T-helper 17 cell (primary cell): ENCODE data around the gene BCL2. TPM values are rescaled to one million over a fixed set of nuclear protein-coding genes. Genes with fewer than 3 reads are reported as not detected.

ENCODE experiments used
- ATAC-seq: fragments of 150-1000 bp; cut with Tn5 transposase; 2 replicates; pipeline ENCODE4 v1.10.0; 2021; ENCODE audit warnings: mild to moderate bottlenecking, moderate library complexity
- DNase-seq, 3 donors: peaks; one replicate each; pipeline versions ENCODE4 v3.0.0 to v3.0.0-alpha.2; 2020 to 2021
- H3K9me3 ChIP-seq: one replicate; pipeline ENCODE4 v1.7.0; 2013; ENCODE audit warnings: low read length, mild to moderate bottlenecking; ENCODE audit not compliant: control insufficient read depth, poor library complexity, severe bottlenecking
- H3K27ac Mint-ChIP-seq: one replicate; pipeline ENCODE4 v1.8.0; 2022; ENCODE audit warnings: mild to moderate bottlenecking, moderate library complexity, mixed read lengths
- H3K27me3 Mint-ChIP-seq: one replicate; pipeline ENCODE4 v1.8.0; 2022; ENCODE audit warnings: mixed read lengths
- H3K36me3 Mint-ChIP-seq: one replicate; pipeline ENCODE4 v1.8.0; 2022; ENCODE audit warnings: low read depth, mixed read lengths
- H3K4me1 Mint-ChIP-seq: one replicate; pipeline ENCODE4 v1.8.0; 2022; ENCODE audit warnings: mild to moderate bottlenecking, mixed read lengths
- H3K4me3 Mint-ChIP-seq: one replicate; pipeline ENCODE4 v1.8.0; 2022; ENCODE audit warnings: mild to moderate bottlenecking, moderate library complexity, mixed read lengths
- total RNA-seq, 4 donors: library from RNA in 2 of 4; stranded (reverse) in 2 of 4; gene quantifications; one replicate each; pipeline ENCODE4 v1.2.3 and lab custom pipeline; 2022 to 2026

The BCL2 gene
- total RNA-seq, 2 donors from 2014 or later = 134 to 136 TPM

DNA sequence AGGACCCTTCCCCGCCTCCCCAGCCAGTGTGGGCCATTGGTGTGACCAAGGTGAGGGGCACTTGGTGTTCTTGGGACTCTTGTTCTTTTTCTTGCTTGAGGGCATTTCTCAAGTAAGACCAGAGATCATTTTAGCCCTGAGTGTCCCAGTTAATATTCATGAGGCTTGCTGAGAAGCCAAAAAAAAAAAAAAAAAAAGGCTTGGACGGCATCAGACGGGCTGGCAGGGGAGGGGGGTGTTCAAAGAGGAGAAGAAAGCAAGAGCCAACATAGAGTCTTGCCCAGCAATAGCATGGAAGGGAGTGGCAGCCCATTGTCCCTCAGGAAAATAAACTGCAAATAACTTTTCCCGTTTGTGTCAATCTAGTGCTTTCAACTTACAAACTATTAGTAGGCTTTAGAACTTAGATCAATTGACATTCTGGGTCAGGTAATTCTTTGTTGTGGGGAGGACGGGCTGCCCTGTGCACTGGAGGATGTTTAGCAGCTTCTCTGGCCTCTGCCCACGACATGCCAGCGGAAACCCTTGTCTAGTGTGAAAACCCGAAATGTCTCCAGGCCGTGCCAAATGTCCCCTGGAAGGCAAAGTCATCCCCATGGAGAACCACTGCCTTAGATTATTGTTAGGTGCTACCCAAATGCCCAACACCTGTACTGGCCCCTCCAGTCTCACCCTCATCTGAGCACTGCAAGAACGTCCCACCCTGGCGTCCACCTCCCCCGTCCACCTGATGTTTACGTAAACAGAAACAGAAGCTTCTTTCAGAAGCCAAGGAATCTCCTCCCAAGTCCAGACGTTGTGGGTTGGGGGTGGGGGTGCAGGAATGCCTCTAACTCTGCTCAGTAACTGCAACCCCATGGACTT is 163.4 kb downstream of the BCL2 start:
- Mint-ChIP-seq H3K4me1 (peaks cover 89% of the 10 kb centered on the region), H3K27me3 (no peaks in the 10 kb centered on the region), H3K36me3 (peaks cover 4% of the 10 kb centered on the region), H3K4me3 (peak overlapping the region; percentile 94), H3K27ac (peak overlapping the region; percentile 100)
- H3K9me3 ChIP-seq = no peaks in the 10 kb centered on the region
- no peak for DNase-seq
- ATAC-seq = no peak

DNA sequence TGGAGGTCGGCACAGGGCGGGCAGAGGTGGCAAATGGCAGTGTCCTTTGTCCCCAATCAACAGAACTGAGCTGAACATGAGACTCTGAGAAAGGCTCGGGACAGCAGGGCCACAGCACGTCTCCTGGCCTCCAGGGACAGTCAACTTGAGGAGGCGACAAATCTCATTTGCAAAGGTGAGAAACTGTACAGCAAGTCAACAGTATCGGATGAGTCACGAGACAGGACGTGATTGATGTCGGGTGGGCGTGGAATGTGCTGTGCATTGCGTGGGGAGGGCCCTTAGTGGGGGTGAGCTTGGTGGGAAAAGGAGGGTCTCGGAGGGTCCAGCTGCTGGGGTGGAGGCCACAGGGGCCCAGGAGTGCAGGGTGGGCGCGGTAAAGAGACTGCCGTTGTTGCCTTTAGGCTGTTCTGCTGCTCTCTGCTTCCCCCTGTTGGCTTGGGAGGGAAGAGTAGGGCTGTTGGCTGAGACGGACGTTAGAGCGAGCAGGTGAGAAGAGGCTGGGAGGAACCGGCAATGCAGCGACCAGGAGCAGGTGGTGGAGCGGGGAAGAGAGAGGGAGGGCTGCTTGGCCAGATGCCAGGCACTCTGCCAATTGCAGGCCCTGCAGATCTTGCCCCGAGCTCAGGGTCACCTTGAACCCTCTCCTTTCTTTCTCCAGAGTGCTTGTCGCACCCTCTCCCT is 164.3 kb downstream of the BCL2 start:
- H3K27ac Mint-ChIP-seq = peak overlapping the region; percentile 100
- ATAC-seq = peak; percentile 71
- peaks cover 87% of the 10 kb centered on the region for H3K4me1 Mint-ChIP-seq
- H3K36me3 Mint-ChIP-seq = peaks cover 4% of the 10 kb centered on the region
- H3K27me3 Mint-ChIP-seq = no peaks in the 10 kb centered on the region
- H3K4me3 Mint-ChIP-seq = peak overlapping the region; percentile 94
- H3K9me3 ChIP-seq = no peaks in the 10 kb centered on the region
- DNase-seq = peak; percentile 54 to 81 (median 63)

DNA sequence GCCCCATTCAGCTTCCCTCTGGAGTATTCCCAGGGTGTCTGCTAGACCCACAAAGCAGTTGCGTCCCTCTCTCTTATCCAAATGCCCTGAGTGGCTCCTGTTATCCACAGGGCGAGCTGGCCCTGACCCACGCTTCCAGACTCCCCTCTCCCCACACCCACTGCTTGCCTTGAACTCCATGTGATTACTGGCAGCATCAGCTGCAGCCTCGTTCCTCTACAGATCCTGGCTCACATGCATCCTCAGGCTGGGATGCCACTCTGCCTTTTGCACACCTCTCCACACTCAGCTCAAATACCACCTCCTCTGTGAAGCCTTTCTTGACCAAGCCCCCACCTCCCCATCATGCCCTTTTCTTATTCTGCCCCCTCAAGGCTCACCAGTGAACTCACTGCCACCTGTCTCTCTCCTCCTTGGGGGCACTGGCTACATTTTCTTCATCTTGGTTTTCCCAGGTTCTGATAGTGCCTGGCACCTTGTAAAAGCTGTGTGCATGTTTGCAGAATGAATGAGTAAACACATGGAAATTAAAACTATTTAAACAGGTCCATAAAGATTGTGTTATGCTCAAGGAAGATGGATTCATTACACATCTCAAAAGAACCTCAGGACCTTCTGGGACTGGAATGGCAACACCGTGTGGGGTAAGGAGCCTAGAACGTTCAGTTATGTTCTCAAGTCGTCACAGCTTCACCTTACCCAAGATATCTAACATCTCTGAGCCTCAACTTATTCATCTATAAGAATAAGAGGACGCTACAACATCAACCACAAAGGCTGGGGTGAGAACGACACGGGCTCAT is 165.0 kb downstream of the BCL2 start:
- Mint-ChIP-seq H3K36me3 (peaks cover 4% of the 10 kb centered on the region), H3K27me3 (no peaks in the 10 kb centered on the region)

DNA sequence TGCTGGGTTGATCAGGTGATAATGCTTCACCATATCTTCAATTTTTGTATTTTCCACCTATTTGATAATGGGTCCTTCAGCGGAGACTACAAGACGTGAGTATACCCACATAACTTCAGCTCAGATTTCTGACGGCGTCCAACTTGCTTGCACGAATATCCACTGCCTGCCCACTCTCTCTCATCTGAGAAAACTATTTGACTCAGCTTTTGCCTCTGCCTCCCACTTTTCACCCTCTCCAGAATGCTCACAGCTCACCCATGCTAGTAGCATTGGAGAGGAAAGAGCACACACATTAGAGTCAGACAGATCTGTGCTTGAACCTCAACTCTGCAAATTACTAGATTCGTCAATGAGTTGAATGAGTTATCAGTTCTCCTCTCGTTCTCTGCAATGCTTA is 166.8 kb downstream of the BCL2 start:
- DNase-seq = no peak
- Mint-ChIP-seq H3K36me3 (no peaks in the 10 kb centered on the region), H3K27me3 (no peaks in the 10 kb centered on the region), H3K4me1 (peaks cover 66% of the 10 kb centered on the region), H3K4me3 (peak overlapping the region; percentile 83), H3K27ac (peak overlapping the region; percentile 100)
- no peak for ATAC-seq
- no peaks in the 10 kb centered on the region for H3K9me3 ChIP-seq

More for the DNA sequence above, 165.0 kb downstream of the BCL2 start:
- H3K27ac Mint-ChIP-seq = peak overlapping the region; percentile 100
- no peak for DNase-seq
- ATAC-seq = no peak
- H3K4me1 Mint-ChIP-seq = peaks cover 81% of the 10 kb centered on the region
- no peaks in the 10 kb centered on the region for H3K9me3 ChIP-seq
- H3K4me3 Mint-ChIP-seq = peak overlapping the region; percentile 94

DNA sequence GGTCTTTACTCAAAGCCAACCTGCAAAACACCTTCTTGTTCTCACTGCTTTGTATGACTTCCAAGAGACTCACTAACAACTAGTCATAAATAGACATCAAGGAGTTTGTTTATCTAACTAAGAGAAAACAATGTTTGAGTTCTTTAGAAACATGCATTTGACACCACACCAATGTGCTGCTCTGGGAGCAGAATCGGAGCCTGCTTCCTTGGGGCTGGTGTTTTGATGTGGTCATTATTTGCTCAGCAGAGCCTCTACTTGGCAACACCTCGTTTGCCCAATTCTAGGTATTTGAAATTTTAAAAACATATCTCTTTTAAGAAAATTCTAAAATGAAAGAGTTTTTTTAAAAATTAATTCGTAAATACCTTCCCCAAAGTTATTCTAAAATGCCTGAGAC is 167.5 kb downstream of the BCL2 start:
- H3K9me3 ChIP-seq = no peaks in the 10 kb centered on the region
- no peak for DNase-seq
- no peaks in the 10 kb centered on the region for H3K27me3 Mint-ChIP-seq
- peak overlapping the region; percentile 100 for H3K27ac Mint-ChIP-seq
- peaks cover 60% of the 10 kb centered on the region for H3K4me1 Mint-ChIP-seq
- H3K36me3 Mint-ChIP-seq = no peaks in the 10 kb centered on the region
- peak; percentile 35 for ATAC-seq
- H3K4me3 Mint-ChIP-seq = peak overlapping the region; percentile 83

DNA sequence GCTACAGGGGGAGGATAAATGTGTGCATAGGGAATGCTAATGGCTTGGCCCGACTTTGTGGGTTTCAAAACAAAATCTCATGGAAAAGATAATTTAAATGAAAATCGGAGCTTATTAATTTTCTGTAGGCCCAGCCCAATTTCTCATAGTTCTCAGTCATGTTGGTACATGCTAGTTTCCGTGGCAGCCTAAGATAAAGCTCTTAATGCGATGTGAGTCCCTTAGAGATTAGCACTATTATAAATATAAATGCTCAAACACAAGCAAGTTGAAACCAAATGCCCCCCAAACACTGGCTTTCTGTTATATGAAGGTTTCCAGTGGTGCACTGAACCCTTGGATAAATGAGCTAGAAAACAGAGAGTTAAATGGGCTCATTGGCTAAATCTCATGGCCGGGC is 168.0 kb downstream of the BCL2 start:
- H3K9me3 ChIP-seq = no peaks in the 10 kb centered on the region
- Mint-ChIP-seq H3K4me3 (no peak overlapping the region), H3K36me3 (no peaks in the 10 kb centered on the region), H3K4me1 (peaks cover 56% of the 10 kb centered on the region), H3K27ac (peak overlapping the region; percentile 100), H3K27me3 (no peaks in the 10 kb centered on the region)
- DNase-seq = no peak
- ATAC-seq = no peak

DNA sequence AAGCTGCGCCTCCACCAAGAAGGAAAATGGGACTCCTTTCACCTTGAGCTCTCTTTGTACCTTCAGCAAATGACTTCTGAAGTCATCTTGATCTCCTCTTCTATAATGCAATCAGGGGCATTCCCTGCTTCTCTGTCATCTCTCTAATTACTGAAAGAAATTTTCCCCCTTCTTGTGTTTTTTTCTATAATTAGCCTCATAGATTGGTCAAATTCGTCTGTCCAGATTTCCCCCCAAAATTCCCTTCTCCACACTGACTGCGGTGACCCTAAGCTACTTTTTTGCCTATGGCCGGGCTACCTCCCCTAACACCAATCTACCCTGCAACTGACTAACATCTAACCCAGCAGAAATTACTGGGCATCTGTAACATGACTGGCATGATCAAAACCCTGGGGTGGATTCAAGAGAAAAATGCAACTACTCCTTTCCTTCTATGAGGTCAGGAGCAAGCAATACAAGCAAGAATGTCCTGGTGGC is 168.6 kb downstream of the BCL2 start:
- Mint-ChIP-seq H3K27me3 (no peaks in the 10 kb centered on the region), H3K4me3 (peak overlapping the region; percentile 63), H3K36me3 (peaks cover under 1% of the 10 kb centered on the region), H3K27ac (peak overlapping the region; percentile 100), H3K4me1 (peaks cover 55% of the 10 kb centered on the region)
- no peak for DNase-seq
- H3K9me3 ChIP-seq = no peaks in the 10 kb centered on the region
- no peak for ATAC-seq

DNA sequence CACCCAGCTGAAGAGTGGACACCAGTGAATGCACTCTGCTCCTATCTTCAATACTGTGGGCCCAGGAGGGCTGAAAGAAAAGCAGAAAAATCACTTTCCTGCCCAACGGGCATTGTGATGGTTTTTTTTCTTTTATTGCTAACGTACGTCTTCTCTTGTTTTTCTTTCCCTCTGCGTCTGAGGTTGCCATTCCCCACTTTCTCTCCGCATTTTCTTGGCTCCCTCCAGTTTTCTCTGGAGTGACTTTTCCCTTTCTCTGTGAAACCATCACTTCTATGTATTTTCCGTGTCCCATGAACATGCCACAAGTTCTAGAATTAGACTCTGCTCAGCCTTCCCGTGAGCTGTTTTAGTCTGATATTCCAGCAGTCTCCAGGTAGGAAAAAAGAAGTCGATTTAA is 169.2 kb downstream of the BCL2 start:
- no peak overlapping the region for H3K4me3 Mint-ChIP-seq
- no peaks in the 10 kb centered on the region for H3K9me3 ChIP-seq
- H3K27ac Mint-ChIP-seq = peak overlapping the region; percentile 100
- peaks cover 3% of the 10 kb centered on the region for H3K36me3 Mint-ChIP-seq
- peaks cover 53% of the 10 kb centered on the region for H3K4me1 Mint-ChIP-seq
- ATAC-seq (no peak), DNase-seq (no peak)
- H3K27me3 Mint-ChIP-seq = no peaks in the 10 kb centered on the region

DNA sequence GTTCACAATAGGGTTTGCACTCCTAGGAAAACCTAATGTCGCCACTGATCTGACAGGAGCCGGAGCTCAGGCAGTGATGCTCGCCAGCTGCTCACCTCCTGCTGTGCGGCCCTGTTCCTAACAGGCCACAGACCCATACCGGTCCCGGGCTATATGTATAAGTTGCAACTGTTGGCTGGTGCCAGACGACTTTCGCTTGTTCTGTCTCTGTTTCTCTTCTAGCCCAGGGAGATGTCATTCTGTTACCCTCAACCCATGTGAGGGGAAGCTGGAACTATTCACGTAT is 170.3 kb downstream of the BCL2 start:
- Mint-ChIP-seq H3K4me3 (no peak overlapping the region), H3K4me1 (peaks cover 45% of the 10 kb centered on the region), H3K36me3 (peaks cover 5% of the 10 kb centered on the region), H3K27ac (peak overlapping the region; percentile 19), H3K27me3 (no peaks in the 10 kb centered on the region)
- ATAC-seq = no peak
- no peaks in the 10 kb centered on the region for H3K9me3 ChIP-seq
- no peak for DNase-seq

DNA sequence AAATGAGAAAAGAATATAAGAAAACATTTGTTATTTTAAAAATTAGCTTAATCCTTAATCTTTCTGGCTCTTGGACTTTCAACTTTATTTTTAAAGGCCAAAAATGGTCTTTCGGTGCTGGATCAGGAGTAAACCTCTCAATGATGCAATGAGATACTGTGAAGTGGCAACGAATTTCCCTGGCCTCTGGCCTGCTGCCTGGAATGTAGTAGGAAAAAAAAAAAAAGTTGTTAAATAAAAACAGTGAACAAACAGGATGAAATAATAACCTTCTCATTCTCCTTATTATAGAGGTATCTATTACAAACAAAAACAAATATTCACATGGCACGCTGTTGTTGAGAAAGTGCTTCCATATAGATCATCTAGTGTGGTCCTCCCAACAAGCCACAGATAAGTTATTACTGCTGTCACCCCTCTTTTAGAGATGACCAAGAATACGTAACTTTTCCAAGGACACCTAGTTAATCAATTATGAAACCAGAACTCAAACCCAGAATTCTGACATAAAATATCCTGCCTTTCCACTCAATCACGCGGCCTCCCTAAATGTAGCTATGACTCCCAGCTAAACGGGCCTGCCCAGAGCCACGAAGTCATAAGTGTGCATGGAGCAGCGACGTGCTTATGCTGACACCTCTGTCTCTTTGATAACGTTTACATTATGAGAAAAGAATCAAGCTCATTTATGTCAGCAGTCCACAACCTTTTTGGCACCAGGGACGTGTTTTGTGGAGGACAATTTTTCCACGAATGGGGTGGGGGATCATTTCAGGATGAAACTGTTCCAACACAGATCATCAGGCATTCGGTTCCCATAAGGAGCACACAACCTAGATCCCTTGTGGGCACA is 170.9 kb downstream of the BCL2 start:
- Mint-ChIP-seq H3K27me3 (no peaks in the 10 kb centered on the region), H3K36me3 (peaks cover 5% of the 10 kb centered on the region), H3K27ac (peak overlapping the region; percentile 19), H3K4me1 (peaks cover 45% of the 10 kb centered on the region), H3K4me3 (no peak overlapping the region)
- H3K9me3 ChIP-seq = no peaks in the 10 kb centered on the region
- ATAC-seq (no peak), DNase-seq (no peak)

DNA sequence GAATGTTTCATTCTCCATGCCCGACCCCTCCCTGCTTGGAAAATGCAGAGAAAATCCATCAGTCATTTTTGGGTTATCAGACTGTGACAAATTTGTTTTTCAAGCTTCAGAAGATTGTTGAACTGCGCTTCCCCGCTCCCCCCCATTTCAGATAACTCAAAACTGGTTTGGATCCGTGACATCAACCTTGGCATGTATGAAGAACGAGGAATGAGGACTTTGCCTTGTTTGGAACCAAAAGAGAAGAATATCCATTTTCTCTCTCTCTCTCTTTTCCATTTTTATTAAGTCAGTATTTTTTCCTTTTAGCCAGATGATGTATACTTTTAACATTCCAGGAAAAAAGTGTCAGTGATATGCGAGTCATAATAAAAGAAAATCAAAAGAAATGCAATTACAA is 171.6 kb downstream of the BCL2 start:
- peaks cover 47% of the 10 kb centered on the region for H3K4me1 Mint-ChIP-seq
- H3K36me3 Mint-ChIP-seq = peaks cover 7% of the 10 kb centered on the region
- ATAC-seq (no peak), DNase-seq (no peak)
- H3K4me3 Mint-ChIP-seq = no peak overlapping the region
- H3K9me3 ChIP-seq = no peaks in the 10 kb centered on the region
- no peaks in the 10 kb centered on the region for H3K27me3 Mint-ChIP-seq
- peak overlapping the region; percentile 19 for H3K27ac Mint-ChIP-seq

DNA sequence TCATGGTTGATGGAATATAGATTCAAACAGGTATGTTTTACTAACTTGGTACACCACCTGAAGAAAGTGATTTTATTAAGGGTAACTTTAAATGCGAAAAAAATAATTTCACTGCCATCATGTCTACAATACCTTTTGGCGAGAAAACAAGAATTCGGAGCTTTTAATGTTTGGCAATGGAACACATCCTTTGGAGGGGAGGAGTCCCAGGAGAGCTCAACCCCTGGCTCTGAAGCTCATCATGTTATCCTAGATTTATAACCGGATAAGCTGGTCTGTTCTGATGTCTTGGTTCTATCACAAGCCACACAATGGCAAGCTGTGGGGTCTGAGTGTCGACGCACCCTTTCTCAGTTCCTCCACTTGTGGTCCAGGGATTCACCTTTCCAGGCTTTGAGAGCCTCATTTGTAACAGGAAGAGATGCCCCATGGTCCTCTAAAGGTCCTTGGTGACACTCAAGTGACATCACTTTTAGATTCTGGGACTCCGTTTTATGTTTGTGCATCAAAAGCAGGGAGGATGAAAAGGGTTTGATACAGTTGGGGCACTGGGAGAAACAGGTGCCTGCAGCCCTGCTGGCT is 172.7 kb downstream of the BCL2 start:
- no peak for DNase-seq
- peaks cover 43% of the 10 kb centered on the region for H3K4me1 Mint-ChIP-seq
- H3K27ac Mint-ChIP-seq = peak overlapping the region; percentile 83
- H3K9me3 ChIP-seq = no peaks in the 10 kb centered on the region
- H3K27me3 Mint-ChIP-seq = no peaks in the 10 kb centered on the region
- ATAC-seq = no peak
- peaks cover 10% of the 10 kb centered on the region for H3K36me3 Mint-ChIP-seq
- no peak overlapping the region for H3K4me3 Mint-ChIP-seq
